GM12872 (cell line): ENCODE measurements around the gene DIDO1.

Source experiments
- TF ChIP-seq, protein P1 (sequence below): IDR thresholded peaks from 3 replicates; pipeline ENCODE4 v1.5.1; 2011; ENCODE audit warnings: low read depth, mild to moderate bottlenecking, low read length, moderate library complexity; ENCODE audit not compliant: insufficient read depth

Gene DIDO1

GRCh38 chr20:62873280-62873679 is 53.0 kb downstream of the DIDO1 start:
- TF ChIP-seq, protein P1, sequence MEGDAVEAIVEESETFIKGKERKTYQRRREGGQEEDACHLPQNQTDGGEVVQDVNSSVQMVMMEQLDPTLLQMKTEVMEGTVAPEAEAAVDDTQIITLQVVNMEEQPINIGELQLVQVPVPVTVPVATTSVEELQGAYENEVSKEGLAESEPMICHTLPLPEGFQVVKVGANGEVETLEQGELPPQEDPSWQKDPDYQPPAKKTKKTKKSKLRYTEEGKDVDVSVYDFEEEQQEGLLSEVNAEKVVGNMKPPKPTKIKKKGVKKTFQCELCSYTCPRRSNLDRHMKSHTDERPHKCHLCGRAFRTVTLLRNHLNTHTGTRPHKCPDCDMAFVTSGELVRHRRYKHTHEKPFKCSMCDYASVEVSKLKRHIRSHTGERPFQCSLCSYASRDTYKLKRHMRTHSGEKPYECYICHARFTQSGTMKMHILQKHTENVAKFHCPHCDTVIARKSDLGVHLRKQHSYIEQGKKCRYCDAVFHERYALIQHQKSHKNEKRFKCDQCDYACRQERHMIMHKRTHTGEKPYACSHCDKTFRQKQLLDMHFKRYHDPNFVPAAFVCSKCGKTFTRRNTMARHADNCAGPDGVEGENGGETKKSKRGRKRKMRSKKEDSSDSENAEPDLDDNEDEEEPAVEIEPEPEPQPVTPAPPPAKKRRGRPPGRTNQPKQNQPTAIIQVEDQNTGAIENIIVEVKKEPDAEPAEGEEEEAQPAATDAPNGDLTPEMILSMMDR, result no peak

DNA sequence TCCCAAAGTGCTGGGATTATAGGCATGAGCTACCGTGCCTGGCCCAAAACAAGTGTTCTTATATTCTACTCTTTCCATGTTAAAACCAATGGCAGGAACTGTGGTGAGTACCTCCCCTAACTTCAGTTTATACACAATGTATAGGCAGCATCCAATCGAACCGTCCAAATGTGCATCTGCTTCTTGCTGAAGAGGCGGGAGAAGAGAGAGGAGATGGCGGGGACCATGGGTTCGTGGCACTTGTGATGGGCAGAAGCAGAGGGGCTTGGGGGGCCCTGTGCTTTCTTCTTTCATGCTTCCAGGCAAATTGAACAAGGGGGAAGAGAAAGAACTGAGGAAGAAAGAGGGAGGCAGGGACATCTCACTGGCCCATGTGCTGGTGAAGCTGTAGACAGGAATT is 53.4 kb downstream of the DIDO1 start:
- TF ChIP-seq, protein P1, result no peak

DNA sequence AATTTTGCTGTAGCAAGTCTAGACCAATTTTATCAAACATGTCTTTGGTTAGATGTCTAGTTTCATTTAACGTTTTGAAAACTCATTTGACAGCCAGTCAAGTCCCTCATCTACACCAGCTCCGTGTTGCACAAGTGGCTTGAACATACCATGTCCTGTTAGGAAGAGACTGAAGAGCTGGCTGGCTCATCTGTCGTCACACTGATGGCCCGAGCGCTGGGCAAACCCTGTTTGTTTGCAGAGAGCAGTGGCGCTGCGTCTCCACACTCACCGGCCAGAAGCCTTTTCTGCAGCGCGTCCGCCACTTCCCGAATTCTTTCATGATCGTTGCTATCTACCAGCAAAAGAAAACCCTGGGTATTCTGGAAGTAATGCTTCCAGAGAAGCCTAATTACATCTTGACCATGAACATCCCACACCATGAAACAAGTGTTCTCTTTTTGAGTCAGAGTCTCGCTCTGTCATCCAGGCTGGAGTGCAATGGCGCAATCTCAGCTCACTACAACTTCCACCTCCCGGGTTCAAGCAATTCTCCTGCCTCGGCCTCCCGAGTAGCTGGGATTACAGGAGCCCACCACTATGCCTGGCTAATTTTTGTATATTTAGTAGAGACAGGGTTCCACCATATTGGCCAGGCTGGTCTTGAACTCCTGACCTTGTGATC is 54.0 kb downstream of the DIDO1 start:
- TF ChIP-seq, protein P1, result no peak

DNA sequence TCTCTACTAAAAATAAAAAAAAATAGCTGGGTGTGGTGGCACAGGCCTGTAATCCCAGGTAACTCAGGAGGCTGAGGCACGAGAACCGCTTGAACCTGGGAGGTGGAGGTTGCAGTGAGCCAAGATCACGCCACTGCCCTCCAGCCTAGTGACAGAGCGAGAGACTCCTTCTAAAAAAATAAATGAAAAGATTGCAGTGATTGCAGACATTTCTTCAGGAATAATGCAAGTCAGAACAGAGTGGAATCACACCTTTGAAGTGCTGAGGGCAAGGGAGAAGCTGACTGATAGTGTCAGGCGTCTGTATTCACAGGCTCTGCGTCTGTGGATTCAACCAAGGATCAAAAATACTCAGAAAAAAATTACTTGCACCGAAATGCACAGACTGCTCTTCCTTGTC is 62.1 kb downstream of the DIDO1 start:
- TF ChIP-seq, protein P1, result no peak

- TF ChIP-seq, protein P1, result no peak
Measured at GRCh38 chr20:62861726-62862336, 64.5 kb downstream of the DIDO1 start, which contains the start of gene TCFL5. TCFL5 (minus strand) TSS chr20:62861822; CDS start chr20:62861670, 152 bp downstream.

DNA sequence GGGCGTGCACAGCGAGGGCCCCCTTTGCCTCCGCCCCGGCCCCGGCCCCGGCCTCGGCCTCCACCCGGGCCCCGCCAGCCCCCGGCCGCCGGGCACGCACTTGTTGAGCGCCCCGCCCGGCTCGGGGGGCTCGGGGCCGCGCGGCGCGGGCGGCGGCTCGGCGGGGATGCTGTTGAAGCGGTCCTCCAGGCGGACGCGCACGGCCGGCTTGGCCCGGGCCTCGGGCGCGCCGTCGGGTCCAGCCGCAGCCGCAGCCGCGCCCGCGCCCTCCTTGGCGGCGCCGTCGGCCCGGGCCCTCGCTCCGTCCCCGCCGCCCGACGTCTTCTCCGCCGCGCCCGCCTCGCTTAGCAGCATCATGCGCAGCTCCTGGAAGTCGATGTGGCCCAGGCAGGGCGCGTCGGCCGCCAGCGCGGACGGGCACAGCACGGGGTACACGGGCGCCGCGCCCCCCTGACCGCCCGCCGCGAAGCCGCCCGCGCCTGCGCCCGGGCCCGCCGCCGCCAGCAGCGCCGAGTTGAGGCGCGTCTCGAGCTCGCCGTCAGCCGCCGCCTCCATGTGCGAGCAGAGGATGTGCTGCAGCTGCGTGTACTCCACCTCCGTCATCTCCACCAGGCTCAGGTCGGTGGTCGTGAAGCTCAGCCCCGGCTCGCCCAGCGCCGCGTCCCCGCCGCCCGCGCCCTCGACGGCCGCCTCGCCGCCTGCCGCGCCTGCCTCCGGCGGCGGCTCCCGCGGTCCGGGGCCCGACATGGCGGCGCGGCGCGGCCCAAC is 65.2 kb downstream of the DIDO1 start:
- TF ChIP-seq, protein P1, result no peak

DNA sequence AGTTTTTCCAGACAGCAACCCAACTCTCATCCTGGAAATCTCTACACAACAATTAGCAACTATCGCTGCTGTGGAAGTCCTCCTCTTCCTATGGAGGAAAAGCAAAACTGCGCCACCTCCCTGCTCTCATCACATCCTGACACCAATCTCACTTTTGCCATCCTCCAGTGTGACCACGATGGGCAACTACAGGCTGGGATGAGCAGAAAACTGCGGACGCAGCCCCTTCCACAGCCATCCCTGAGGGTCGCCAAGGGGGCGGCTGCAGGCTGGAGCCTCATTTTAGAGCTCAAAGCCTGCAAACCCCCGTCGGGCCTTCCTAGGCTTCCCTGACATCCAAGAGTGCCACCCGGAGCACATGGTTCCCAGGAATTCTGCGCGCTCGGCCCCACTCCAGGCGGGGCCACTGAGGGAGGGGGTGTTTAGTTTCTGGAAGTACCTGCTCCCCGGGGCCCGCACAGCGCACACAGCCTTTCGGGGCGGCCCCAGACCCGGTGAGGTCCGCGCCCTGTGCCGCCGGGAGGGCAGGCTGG is 65.8 kb downstream of the DIDO1 start:
- TF ChIP-seq, protein P1, result no peak
